BJ (cell line): Measurements from ENCODE around the gene FANCB. TPM values are rescaled to one million over a fixed set of nuclear protein-coding genes. Genes with fewer than 3 reads are reported as not detected.

Experiments used
- CTCF ChIA-PET: fragments of 350-600 bp; formaldehyde crosslinking; extraction: SDS; loops from one replicate; lab custom pipeline; 2021; ENCODE audit warnings: antibody characterized with exemption, inconsistent platforms; lab: Yijun Ruan, JAX
- POLR2A ChIA-PET: fragments of 300-600 bp; sonication (Branson Sonifier 250); formaldehyde crosslinking; extraction: SDS; loops from one replicate; lab custom pipeline; 2021; ENCODE audit warnings: antibody characterized with exemption; lab: Charles Lee
- DNase-seq: peaks from one replicate; pipeline ENCODE4 v3.0.0-alpha.2; 2011; ENCODE audit warnings: low read depth
- H3K27me3 ChIP-seq: 2 replicates; pipeline ENCODE4 v1.6.0; 2011; ENCODE audit warnings: low read length; ENCODE audit not compliant: control insufficient read depth, insufficient read depth
- H3K36me3 ChIP-seq: 2 replicates; pipeline ENCODE4 v1.5.1; 2011; ENCODE audit warnings: low read length; ENCODE audit not compliant: control insufficient read depth, insufficient read depth
- H3K4me3 ChIP-seq: 2 replicates; pipeline ENCODE4 v1.5.1; 2011; ENCODE audit warnings: low read depth, mild to moderate bottlenecking, control low read depth, low read length
- polyA plus RNA-seq: library from polyadenylated mRNA; depleted of rRNA; stranded (reverse); fragments of >200 nt; gene quantifications from 2 replicates; pipeline ENCODE4 v1.2.3, GENCODE V29; 2011
- TF ChIP-seq, protein P1 (sequence below): IDR thresholded peaks from 2 replicates; pipeline ENCODE4 v1.5.1; 2011; ENCODE audit warnings: low read depth, mild to moderate bottlenecking, control low read depth, inconsistent platforms, low read length, moderate library complexity; ENCODE audit not compliant: insufficient read depth

FANCB gene
- polyA plus RNA-seq, 1 experiment = 0.78 TPM

DNA sequence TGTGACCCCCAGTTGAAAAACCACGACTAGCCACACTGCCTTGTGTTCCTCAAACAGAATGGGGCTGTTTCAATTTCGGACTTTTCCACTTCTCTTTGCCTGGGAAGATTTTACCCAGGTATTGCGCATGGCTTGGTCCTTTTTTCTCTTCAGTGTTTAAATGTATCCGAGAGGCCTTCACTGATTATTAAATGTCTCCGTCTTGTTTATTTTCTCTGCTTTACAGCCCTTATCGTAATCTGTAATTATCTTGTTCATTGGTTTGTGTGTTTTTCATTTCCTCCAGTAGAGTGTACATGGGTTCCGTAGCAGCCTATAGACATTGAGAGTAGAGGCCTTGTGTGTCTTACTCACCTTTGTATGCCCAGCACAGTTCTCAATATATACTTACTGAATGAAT is 2.8 kb upstream of the FANCB start:
- Histone ChIP-seq H3K36me3 (no peaks in the 10 kb centered on the region), H3K4me3 (no peak overlapping the region), H3K27me3 (no peaks in the 10 kb centered on the region)
- no peak for DNase-seq
- CTCF ChIA-PET = no interaction called here
- POLR2A ChIA-PET = no interaction called here
- TF ChIP-seq, protein P1, sequence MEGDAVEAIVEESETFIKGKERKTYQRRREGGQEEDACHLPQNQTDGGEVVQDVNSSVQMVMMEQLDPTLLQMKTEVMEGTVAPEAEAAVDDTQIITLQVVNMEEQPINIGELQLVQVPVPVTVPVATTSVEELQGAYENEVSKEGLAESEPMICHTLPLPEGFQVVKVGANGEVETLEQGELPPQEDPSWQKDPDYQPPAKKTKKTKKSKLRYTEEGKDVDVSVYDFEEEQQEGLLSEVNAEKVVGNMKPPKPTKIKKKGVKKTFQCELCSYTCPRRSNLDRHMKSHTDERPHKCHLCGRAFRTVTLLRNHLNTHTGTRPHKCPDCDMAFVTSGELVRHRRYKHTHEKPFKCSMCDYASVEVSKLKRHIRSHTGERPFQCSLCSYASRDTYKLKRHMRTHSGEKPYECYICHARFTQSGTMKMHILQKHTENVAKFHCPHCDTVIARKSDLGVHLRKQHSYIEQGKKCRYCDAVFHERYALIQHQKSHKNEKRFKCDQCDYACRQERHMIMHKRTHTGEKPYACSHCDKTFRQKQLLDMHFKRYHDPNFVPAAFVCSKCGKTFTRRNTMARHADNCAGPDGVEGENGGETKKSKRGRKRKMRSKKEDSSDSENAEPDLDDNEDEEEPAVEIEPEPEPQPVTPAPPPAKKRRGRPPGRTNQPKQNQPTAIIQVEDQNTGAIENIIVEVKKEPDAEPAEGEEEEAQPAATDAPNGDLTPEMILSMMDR = no peak

DNA sequence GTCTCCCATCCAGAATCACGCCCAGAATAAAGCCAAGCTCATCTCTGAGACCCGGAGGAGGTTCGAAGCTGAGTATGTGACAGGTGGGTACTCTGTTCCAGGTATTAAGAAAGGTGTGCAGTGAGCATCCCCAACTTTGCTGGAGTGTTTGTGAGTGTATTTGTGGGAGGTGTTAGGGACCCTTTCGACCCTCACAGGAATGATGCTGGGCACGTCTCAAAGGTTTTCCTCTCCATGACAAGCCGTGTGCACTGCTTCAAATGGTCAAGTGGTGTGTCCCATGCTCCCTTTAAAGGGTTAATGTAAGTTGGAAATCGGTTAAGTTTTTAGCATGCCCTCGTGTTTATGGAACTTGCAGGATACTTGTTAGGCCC is 794 bp upstream of the FANCB start:
- H3K27me3 ChIP-seq = no peaks in the 10 kb centered on the region
- peak overlapping the region; percentile 76 for H3K4me3 ChIP-seq
- TF ChIP-seq, protein P1 = no peak
- POLR2A ChIA-PET = no interaction called here
- H3K36me3 ChIP-seq = no peaks in the 10 kb centered on the region
- CTCF ChIA-PET = no interaction called here
- no peak for DNase-seq

DNA sequence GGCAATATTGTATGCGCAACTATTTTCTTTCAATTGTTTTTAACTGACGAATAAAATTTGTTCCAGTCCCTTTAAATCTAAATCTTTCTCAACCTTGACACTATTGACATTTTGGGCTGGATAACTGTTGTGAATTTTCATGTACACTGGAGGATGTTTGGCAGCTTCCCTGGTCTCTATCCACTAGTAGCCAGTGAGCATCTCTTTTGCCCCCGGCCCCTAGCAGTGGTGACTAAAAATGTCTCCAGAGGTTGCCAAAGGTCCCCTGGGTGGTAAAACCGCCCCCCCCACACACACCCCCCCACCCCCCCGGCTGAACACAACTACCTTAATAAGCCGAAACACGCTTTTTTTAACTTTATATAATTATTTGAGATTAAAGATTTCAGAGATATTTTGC is 514 bp downstream of the FANCB start:
- TF ChIP-seq, protein P1 = no peak
- POLR2A ChIA-PET = no interaction called here
- DNase-seq = no peak
- Histone ChIP-seq H3K27me3 (no peaks in the 10 kb centered on the region), H3K36me3 (no peaks in the 10 kb centered on the region), H3K4me3 (peak overlapping the region; percentile 67)
- CTCF ChIA-PET = no interaction called here

DNA sequence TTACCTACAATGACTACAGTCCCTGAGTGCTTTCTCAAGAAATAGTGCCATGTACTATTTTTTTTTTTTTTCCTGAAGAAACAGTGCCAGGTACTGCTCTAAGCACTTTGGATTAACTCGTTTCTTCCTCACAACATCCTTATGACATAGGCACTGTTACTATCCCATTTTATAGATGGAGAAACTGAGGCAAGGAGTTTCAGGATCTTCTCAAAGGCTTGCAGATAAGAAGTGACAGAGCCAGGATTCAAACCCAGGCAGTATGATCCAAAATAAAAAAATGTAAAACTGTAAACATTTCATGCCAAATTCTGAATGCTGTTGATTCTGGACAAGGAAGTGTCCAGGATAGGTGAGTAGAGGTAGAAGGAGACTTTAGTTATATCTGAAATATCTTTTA is 1.1 kb downstream of the FANCB start:
- ChIA-PET POLR2A (no interaction called here), CTCF (no interaction called here)
- Histone ChIP-seq H3K27me3 (no peaks in the 10 kb centered on the region), H3K4me3 (no peak overlapping the region), H3K36me3 (no peaks in the 10 kb centered on the region)
- no peak for DNase-seq
- TF ChIP-seq, protein P1 = no peak

DNA sequence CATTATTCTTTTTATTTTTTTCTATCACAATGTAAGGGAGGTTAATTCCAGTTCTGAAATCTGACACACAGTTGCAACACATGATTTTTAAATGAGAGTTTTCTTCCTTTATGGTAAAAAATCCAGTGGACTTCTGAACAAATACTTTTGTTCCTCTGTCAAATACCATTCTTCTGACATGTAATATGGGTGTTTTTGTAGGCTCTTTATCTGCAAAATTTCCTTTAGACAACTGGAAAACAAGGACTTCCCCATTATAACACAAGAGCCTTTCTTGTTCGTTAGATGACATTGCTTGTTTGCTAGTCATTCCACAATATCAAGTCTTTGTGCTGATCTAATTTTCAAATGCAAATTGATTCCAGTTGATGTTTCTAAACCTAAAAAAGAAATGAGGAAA is 7.7 kb downstream of the FANCB start:
- POLR2A ChIA-PET = no interaction called here
- no peaks in the 10 kb centered on the region for H3K27me3 ChIP-seq

More for the DNA sequence above, 7.7 kb downstream of the FANCB start:
- DNase-seq = peak; percentile 15
- Histone ChIP-seq H3K4me3 (no peak overlapping the region), H3K36me3 (no peaks in the 10 kb centered on the region)
- TF ChIP-seq, protein P1 = no peak
- CTCF ChIA-PET = no interaction called here
